Tibial nerve (tissue), 4 donors: ENCODE results near the gene ZNF407. TPM values are rescaled to one million over a fixed set of nuclear protein-coding genes. Genes with fewer than 3 reads are reported as not detected.

Experiments used
- DNase-seq, 2 donors: peaks; one replicate each; pipeline ENCODE4 v3.0.0-alpha.2; 2019; ENCODE audit warnings: low spot score in 2 of 2
- H3K27ac ChIP-seq, 4 donors: fragments of 200-600 bp; sonication (generic) in 3 of 4; one replicate each; pipeline ENCODE4 v1.5.1; 2017 to 2019; ENCODE audit warnings: mild to moderate bottlenecking in 1 of 4
- H3K27me3 ChIP-seq, 2 donors: fragments of 200-600 bp; sonication (generic) in 1 of 2; one replicate each; pipeline versions ENCODE4 v1.5.1 to v1.6.0; 2017 to 2019
- H3K36me3 ChIP-seq, 3 donors: fragments of 200-600 bp; sonication (generic); one replicate each; pipeline ENCODE4 v1.5.1; 2018 to 2019
- H3K4me1 ChIP-seq, 4 donors: fragments of 200-600 bp; sonication (generic) in 3 of 4; one replicate each; pipeline ENCODE4 v1.5.1; 2017 to 2019
- H3K4me3 ChIP-seq, 4 donors: fragments of 200-600 bp; sonication (generic) in 3 of 4; one replicate each; pipeline ENCODE4 v1.5.1; 2017 to 2019; ENCODE audit warnings: mild to moderate bottlenecking in 1 of 4, moderate library complexity in 1 of 4
- H3K9me3 ChIP-seq, 4 donors: fragments of 200-600 bp; sonication (generic) in 3 of 4; one replicate each; pipeline ENCODE4 v1.5.1; 2017 to 2019
- EP300 ChIP-seq, 2 donors: sonication (generic); formaldehyde crosslinking; IDR thresholded peaks; one replicate each; pipeline ENCODE4 v1.6.1; 2017; ENCODE audit warnings: antibody characterized with exemption in 2 of 2, mild to moderate bottlenecking in 1 of 2
- POLR2A ChIP-seq, 2 donors: fragments of 450-650 bp; IDR thresholded peaks; one replicate each; pipeline ENCODE4 v1.6.1; 2017; ENCODE audit warnings: antibody characterized with exemption in 2 of 2, mild to moderate bottlenecking in 2 of 2, moderate library complexity in 2 of 2
- WGBS, 2 donors: methylation state at CpG; one replicate each; pipeline ENCODE4 v1.1.5; 2018; 5-methylcytosine and 5-hydroxymethylcytosine counted together
- total RNA-seq, 4 donors: library from RNA; depleted of rRNA; stranded (reverse); fragments of >200 nt; gene quantifications; one replicate each; pipeline ENCODE4 v1.1.0, GENCODE V29; 2016
- TF ChIP-seq, protein P1 (sequence below), 5 experiments: fragments of 200-600 bp in 3 of 5; fragments of 450-650 bp in 2 of 5; sonication (generic) in 3 of 5; IDR thresholded peaks; one replicate each; pipeline ENCODE4 v1.5.1; 2016 to 2019; ENCODE audit warnings: antibody characterized with exemption in 5 of 5, mild to moderate bottlenecking in 3 of 5, moderate library complexity in 2 of 5

The ZNF407 gene
- total RNA-seq, 4 donors from 2014 or later = 18.6 to 22.8 (median 19.6) TPM

DNA sequence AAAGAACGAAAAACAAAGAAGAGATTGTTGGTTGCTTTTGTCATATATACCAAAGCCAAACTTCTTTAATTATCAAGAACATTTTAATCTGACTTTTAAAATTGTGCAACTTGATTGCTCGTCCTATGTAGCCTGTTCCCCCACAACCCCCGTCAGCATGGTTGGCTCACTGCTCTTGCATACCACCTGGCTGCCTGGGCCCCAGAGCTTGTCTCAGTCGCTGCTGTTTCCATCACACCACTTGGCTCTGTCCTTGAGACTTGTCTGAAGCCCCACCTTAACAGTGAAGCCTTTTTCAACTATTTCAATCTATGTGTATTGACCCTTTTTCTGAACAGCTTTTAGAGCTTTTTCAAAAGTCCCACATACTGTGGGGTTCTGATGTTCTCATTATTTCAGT lies 270.8 kb downstream of the ZNF407 start:
- Histone ChIP-seq H3K36me3 (no peaks in the 10 kb centered on the region), H3K27ac (no peak overlapping the region), H3K27me3 (no peaks in the 10 kb centered on the region), H3K4me3 (no peak overlapping the region), H3K4me1 (peaks cover 0 to 11% (median 0%) of the 10 kb centered on the region in 4 donors), H3K9me3 (no peaks in the 10 kb centered on the region)
- no peak for TF ChIP-seq EP300 (IDR thresholded peaks at IDR 0.05)
- no peak for TF ChIP-seq POLR2A (IDR thresholded peaks at IDR 0.05)
- TF ChIP-seq, protein P1, sequence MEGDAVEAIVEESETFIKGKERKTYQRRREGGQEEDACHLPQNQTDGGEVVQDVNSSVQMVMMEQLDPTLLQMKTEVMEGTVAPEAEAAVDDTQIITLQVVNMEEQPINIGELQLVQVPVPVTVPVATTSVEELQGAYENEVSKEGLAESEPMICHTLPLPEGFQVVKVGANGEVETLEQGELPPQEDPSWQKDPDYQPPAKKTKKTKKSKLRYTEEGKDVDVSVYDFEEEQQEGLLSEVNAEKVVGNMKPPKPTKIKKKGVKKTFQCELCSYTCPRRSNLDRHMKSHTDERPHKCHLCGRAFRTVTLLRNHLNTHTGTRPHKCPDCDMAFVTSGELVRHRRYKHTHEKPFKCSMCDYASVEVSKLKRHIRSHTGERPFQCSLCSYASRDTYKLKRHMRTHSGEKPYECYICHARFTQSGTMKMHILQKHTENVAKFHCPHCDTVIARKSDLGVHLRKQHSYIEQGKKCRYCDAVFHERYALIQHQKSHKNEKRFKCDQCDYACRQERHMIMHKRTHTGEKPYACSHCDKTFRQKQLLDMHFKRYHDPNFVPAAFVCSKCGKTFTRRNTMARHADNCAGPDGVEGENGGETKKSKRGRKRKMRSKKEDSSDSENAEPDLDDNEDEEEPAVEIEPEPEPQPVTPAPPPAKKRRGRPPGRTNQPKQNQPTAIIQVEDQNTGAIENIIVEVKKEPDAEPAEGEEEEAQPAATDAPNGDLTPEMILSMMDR (IDR thresholded peaks at IDR 0.05) = no peak
- WGBS, 2 donors = 88 to 93% methylated on average over 4 of the region's 4 CpGs
- no peak for DNase-seq

DNA sequence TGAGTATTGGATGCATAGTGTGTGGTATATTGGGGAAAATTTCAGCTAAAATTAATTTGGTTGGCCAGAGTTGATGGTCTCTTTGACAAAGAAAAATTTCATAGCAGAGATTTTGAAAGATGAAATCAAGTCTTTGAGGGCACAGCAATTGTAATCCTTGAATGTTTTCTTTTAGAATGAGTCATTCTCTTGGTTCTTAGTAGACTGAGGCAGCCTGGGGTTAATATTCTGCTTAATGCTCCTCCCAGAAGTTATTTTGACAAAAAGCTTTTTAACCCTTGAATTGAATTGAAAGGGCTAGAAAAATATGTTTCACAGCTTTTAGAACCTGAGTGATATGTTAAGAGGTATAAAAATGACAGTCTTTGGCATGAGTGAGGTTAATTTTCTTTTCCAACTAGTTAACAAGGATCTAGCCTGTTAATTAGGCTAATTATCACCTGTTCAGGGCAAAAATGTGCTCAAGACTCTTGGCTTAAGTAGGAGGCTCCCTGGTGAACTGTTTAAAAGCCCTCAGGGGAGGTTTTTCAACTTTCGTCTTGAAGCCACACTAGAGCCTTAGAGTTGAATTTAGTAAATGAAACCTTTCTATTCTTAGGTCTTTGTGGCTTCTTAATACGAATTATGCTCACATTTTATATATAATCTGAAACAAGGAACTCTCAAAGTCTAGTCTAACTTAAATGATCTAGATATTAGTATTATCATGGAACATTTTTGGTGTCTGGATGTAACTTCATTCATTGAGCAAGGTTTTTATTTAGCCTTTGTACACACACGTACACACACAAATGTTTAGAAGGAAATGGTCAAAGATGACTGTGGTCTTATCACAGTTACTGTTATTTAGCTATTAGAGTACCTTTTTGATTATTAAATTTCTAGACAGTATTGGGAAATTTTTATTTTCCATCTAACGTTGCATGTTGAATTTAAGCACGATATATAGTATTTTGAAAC lies 272.5 kb downstream of the ZNF407 start:
- no peaks in the 10 kb centered on the region for H3K27me3 ChIP-seq
- WGBS, 2 donors = 78% methylated on average over 5 of the region's 5 CpGs
- TF ChIP-seq POLR2A (IDR thresholded peaks at IDR 0.05) (no peak), EP300 (IDR thresholded peaks at IDR 0.05) (no peak)
- TF ChIP-seq, protein P1 (IDR thresholded peaks at IDR 0.05) = no peak
- peaks cover 0 to 11% (median 0%) of the 10 kb centered on the region in 4 donors for H3K4me1 ChIP-seq
- no peaks in the 10 kb centered on the region for H3K36me3 ChIP-seq
- no peaks in the 10 kb centered on the region for H3K9me3 ChIP-seq
- no peak overlapping the region for H3K4me3 ChIP-seq
- no peak overlapping the region for H3K27ac ChIP-seq
- DNase-seq = no peak

DNA sequence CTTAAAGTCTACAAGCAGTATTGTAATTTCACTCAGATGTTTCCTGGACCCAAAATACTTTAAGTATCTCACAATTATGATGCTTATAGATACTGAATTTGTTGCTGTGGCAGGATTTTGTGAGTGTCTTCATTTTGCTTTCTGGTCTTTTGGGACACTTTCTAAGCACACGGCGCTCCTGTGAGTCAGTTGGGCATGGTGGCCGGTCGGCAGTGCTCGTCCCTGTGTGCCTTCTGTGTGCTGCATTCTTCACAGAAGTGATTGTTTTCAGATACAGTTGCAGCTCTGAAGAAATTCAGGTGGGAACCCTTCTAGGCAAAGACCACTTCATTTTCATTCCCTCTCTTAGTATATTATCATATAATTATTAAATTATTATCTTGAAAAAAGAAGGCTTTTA lies 273.3 kb downstream of the ZNF407 start:
- no peaks in the 10 kb centered on the region for H3K36me3 ChIP-seq
- 84 to 92% methylated on average over 5 of the region's 5 CpGs for WGBS, 2 donors
- H3K9me3 ChIP-seq = no peaks in the 10 kb centered on the region
- no peak for DNase-seq
- no peaks in the 10 kb centered on the region for H3K27me3 ChIP-seq
- peaks cover 0 to 11% (median 0%) of the 10 kb centered on the region in 4 donors for H3K4me1 ChIP-seq
- no peak overlapping the region for H3K27ac ChIP-seq
- no peak overlapping the region for H3K4me3 ChIP-seq
- TF ChIP-seq POLR2A (IDR thresholded peaks at IDR 0.05) (no peak), EP300 (IDR thresholded peaks at IDR 0.05) (no peak)

DNA sequence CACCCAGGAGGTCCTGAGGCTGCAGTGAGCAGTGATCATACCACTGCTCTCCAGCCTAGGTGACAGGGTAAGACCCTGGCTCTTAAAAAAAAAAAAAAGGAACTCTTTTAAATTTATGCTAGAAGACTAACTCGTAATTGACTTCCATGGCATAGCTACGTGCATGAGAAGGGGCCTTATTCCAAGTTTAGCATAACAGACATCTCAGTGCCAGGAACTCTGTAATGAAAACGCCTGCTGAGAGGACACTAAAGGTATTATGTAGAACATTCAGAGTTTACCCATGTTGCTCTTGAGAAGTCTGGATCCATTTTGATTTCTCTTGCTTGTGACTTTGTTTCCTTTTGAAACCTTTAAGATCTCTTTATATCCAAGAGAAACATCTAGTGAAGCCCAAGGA lies 276.0 kb downstream of the ZNF407 start:
- Histone ChIP-seq H3K27ac (no peak overlapping the region), H3K4me3 (no peak overlapping the region), H3K27me3 (no peaks in the 10 kb centered on the region), H3K9me3 (no peaks in the 10 kb centered on the region), H3K4me1 (peaks cover 0 to 11% (median 0%) of the 10 kb centered on the region in 4 donors), H3K36me3 (peaks cover 0 to 7% (median 0%) of the 10 kb centered on the region in 3 donors)
- 69 to 77% methylated on average over 3 of the region's 3 CpGs for WGBS, 2 donors
- no peak for DNase-seq
- TF ChIP-seq, protein P1 (IDR thresholded peaks at IDR 0.05) = no peak
- TF ChIP-seq EP300 (IDR thresholded peaks at IDR 0.05) (no peak), POLR2A (IDR thresholded peaks at IDR 0.05) (no peak)

DNA sequence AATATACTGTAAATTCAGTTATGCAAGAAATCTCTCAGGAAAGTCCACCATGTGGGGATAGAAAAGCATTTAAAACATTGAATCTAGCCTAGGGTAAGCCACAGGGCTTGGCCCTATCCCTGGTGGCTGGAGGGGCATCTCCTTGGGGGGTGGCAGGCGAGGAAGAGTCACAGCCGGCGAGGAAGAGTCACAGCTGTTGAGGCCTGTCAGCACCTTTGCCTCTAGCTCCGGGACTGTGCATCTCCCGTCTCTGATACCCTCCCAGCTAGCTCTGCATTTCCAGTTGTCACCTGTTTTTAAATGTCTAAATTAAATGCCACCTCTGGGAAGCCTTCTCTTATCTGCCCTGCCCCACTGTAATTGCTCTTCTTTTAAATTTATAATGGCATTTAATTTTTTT lies 276.7 kb downstream of the ZNF407 start:
- Histone ChIP-seq H3K36me3 (peaks cover 0 to 7% (median 0%) of the 10 kb centered on the region in 3 donors), H3K27me3 (no peaks in the 10 kb centered on the region), H3K4me1 (peaks cover 0 to 9% (median 0%) of the 10 kb centered on the region in 4 donors), H3K27ac (no peak overlapping the region), H3K9me3 (no peaks in the 10 kb centered on the region), H3K4me3 (no peak overlapping the region)
- no peak for TF ChIP-seq POLR2A (IDR thresholded peaks at IDR 0.05)
- TF ChIP-seq, protein P1 (IDR thresholded peaks at IDR 0.05) = no peak
- no peak for TF ChIP-seq EP300 (IDR thresholded peaks at IDR 0.05)
- no peak for DNase-seq
- WGBS, 2 donors = 96 to 99% methylated on average over 5 of the region's 5 CpGs
